Sigmoid colon (tissue), 7 donors: ENCODE data around the gene CENPA. TPM values are rescaled to one million over a fixed set of nuclear protein-coding genes. Genes with fewer than 3 reads are reported as not detected.

ENCODE experiments used
- DNase-seq: peaks from one replicate; pipeline ENCODE4 v3.0.0-alpha.2; 2019
- H3K27ac ChIP-seq, 4 donors: fragments of 200-600 bp; sonication (generic); one replicate each; pipeline ENCODE4 v1.5.1; 2016 to 2019; ENCODE audit warnings: mild to moderate bottlenecking in 1 of 4
- H3K27me3 ChIP-seq, 3 donors: fragments of 200-600 bp; sonication (generic); one replicate each; pipeline ENCODE4 v1.5.1; 2019; ENCODE audit warnings: mild to moderate bottlenecking in 1 of 3
- H3K36me3 ChIP-seq, 4 donors: fragments of 200-600 bp; sonication (generic); one replicate each; pipeline ENCODE4 v1.5.1; 2016 to 2019
- H3K4me1 ChIP-seq, 4 donors: fragments of 200-600 bp; sonication (generic); one replicate each; pipeline ENCODE4 v1.5.1; 2017 to 2019
- H3K4me3 ChIP-seq, 4 donors: fragments of 200-600 bp; sonication (generic); one replicate each; pipeline ENCODE4 v1.5.1; 2017 to 2019; ENCODE audit warnings: mild to moderate bottlenecking in 2 of 4, moderate library complexity in 1 of 4
- H3K9me3 ChIP-seq, 4 donors: fragments of 200-600 bp in 3 of 4; sonication (generic) in 3 of 4; one replicate each; pipeline versions ENCODE4 v1.5.1 to v1.6.1; 2013 to 2019
- CTCF ChIP-seq, 4 experiments: fragments of 450-650 bp in 3 of 4; fragments of 200-600 bp in 1 of 4; IDR thresholded peaks; one replicate each; pipeline ENCODE4 v1.5.1; 2016 to 2019; ENCODE audit warnings: antibody characterized with exemption in 4 of 4, mild to moderate bottlenecking in 3 of 4, moderate library complexity in 2 of 4
- EP300 ChIP-seq, 4 donors: sonication (generic); formaldehyde crosslinking; IDR thresholded peaks; one replicate each; pipeline ENCODE4 v1.6.1; 2017; ENCODE audit warnings: antibody characterized with exemption in 4 of 4
- POLR2A ChIP-seq, 2 donors: fragments of 450-650 bp; IDR thresholded peaks; one replicate each; pipeline ENCODE4 v1.6.1; 2016; ENCODE audit warnings: antibody characterized with exemption in 2 of 2, mild to moderate bottlenecking in 2 of 2, moderate library complexity in 2 of 2
- POLR2AphosphoS5 ChIP-seq, 4 donors: sonication (generic); formaldehyde crosslinking; IDR thresholded peaks; one replicate each; pipeline ENCODE4 v1.6.1; 2017; ENCODE audit warnings: antibody characterized with exemption in 4 of 4
- WGBS, 2 donors: extraction: QIAGEN DNeasy Blood & Tissue Kit; methylation state at CpG; one replicate each; pipeline ENCODE4 v1.1.7; 2013; 5-methylcytosine and 5-hydroxymethylcytosine counted together
- intact Hi-C: fragments of 100-400 bp; cut with DNase I; formaldehyde crosslinking; loops from one replicate; pipeline ENCODE4 v1.15.1; 2023
- polyA plus RNA-seq, 3 donors: library from polyadenylated mRNA; stranded (reverse); fragments of 200-250 nt; gene quantifications; one replicate each; pipeline ENCODE4 v1.2.3, GENCODE V29; 2013
- total RNA-seq, 4 donors: library from RNA; depleted of rRNA; stranded (reverse); fragments of >200 nt; gene quantifications; one replicate each; pipeline ENCODE4 v1.1.0, GENCODE V29; 2016
- donor health status: healthy with polysubstance abuse.
- donor health status: Bipolar disorder and iron deficiency.
- donor health status: healthy.

Gene CENPA
- total and polyA plus RNA-seq, 7 donors = 1.2 to 11.6 (median 3.2) TPM; not detected in 4

GRCh38 chr2:26754972-26755670 is 30.7 kb upstream of the CENPA start:
- DNase-seq = no peak
- intact Hi-C loops = no loop called here
- 72 to 78% methylated on average over 4 of the region's 4 CpGs for WGBS, 2 donors
- TF ChIP-seq POLR2A (IDR thresholded peaks at IDR 0.05) = no peak
- TF ChIP-seq POLR2AphosphoS5 (IDR thresholded peaks at IDR 0.05) = no peak
- TF ChIP-seq EP300 (IDR thresholded peaks at IDR 0.05) = no peak
- TF ChIP-seq CTCF (IDR thresholded peaks at IDR 0.05) = no peak
- Histone ChIP-seq H3K9me3 (no peaks in the 10 kb centered on the region), H3K4me1 (peaks cover 0 to 13% (median 8%) of the 10 kb centered on the region in 4 donors), H3K4me3 (no peak overlapping the region), H3K27ac (no peak overlapping the region), H3K27me3 (no peaks in the 10 kb centered on the region), H3K36me3 (no peaks in the 10 kb centered on the region)

- DNase-seq = no peak
- Histone ChIP-seq H3K4me3 (no peak overlapping the region), H3K36me3 (no peaks in the 10 kb centered on the region), H3K9me3 (no peaks in the 10 kb centered on the region), H3K27ac (no peak overlapping the region), H3K4me1 (peaks cover 0 to 13% (median 8%) of the 10 kb centered on the region in 4 donors), H3K27me3 (no peaks in the 10 kb centered on the region)
- intact Hi-C loops = no loop called here
- WGBS, 2 donors = 70 to 78% methylated on average over 5 of the region's 5 CpGs
- TF ChIP-seq EP300 (IDR thresholded peaks at IDR 0.05) = no peak
- no peak for TF ChIP-seq POLR2AphosphoS5 (IDR thresholded peaks at IDR 0.05)
- no peak for TF ChIP-seq CTCF (IDR thresholded peaks at IDR 0.05)
These were observed 29.5 kb upstream of the CENPA start for GRCh38 chr2:26756337-26756736.

- H3K27ac ChIP-seq = peak overlapping the region in 3 of 4 donors; percentile 8 to 70 (median 47)
- H3K4me3 ChIP-seq = no peak overlapping the region
- H3K4me1 ChIP-seq = peaks cover 0 to 13% (median 9%) of the 10 kb centered on the region in 4 donors
- intact Hi-C loops = no loop called here
- TF ChIP-seq CTCF (IDR thresholded peaks at IDR 0.05) (no peak), POLR2AphosphoS5 (IDR thresholded peaks at IDR 0.05) (peak in 2 of 4 donors; percentile 22 to 67)
- DNase-seq = no peak
- no peaks in the 10 kb centered on the region for H3K27me3 ChIP-seq
- H3K9me3 ChIP-seq = no peaks in the 10 kb centered on the region
- H3K36me3 ChIP-seq = no peaks in the 10 kb centered on the region
- 73 to 79% methylated on average over 6 of the region's 6 CpGs for WGBS, 2 donors
These were observed 27.7 kb upstream of the CENPA start for GRCh38 chr2:26757873-26758789.

DNA sequence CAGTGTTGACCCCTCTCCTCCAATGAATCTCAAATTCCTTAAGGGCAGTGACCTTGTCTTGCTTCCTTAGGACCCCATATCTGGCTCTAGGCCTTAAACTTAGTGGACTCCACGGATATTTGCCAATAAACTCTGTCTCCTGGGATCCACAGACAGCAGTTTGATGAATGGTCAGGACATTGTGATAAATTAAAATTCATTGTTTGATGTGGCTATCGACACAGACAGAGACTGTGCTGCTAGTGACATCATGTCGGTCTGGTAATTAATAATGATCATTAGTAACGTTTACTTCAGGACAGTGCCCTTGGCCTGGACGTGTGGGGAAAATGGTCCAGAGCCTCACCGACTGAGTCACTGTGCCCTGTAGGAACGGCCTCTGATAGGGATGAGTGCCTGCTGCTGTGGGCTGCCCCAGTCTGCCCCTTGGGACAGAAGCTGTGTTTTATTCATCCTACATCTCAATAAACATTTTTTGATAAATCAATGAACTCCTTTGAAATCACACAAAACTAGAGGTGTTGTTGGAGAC is 27.0 kb upstream of the CENPA start:
- intact Hi-C loops = no loop called here
- H3K9me3 ChIP-seq = no peaks in the 10 kb centered on the region
- no peak for DNase-seq
- 92 to 94% methylated on average over 7 of the region's 7 CpGs for WGBS, 2 donors
- no peak overlapping the region for H3K4me3 ChIP-seq
- H3K27ac ChIP-seq = peak overlapping the region in 2 of 4 donors; percentile 47 to 70
- no peaks in the 10 kb centered on the region for H3K36me3 ChIP-seq
- H3K4me1 ChIP-seq = peaks cover 0 to 19% (median 13%) of the 10 kb centered on the region in 4 donors
- H3K27me3 ChIP-seq = no peaks in the 10 kb centered on the region
- TF ChIP-seq POLR2A (IDR thresholded peaks at IDR 0.05) = no peak
- TF ChIP-seq CTCF (IDR thresholded peaks at IDR 0.05) = no peak
